HepG2 (cell line): ENCODE data around the gene UEVLD. TPM values are rescaled to one million over a fixed set of nuclear protein-coding genes. Genes with fewer than 3 reads are reported as not detected.

ENCODE experiments used
- ATF7 ChIP-seq, 2 experiments: fragments of 450-650 bp in 1 of 2; sonication (generic) in 1 of 2; formaldehyde crosslinking in 1 of 2; IDR thresholded peaks; 2 replicates each; pipeline versions ENCODE4 v1.4.0 to v1.6.1; 2016 to 2020; ENCODE audit warnings: antibody characterized with exemption in 1 of 2, mild to moderate bottlenecking in 1 of 2, missing genetic modification reagents in 1 of 2
- HNRNPL ChIP-seq: fragments of 200-400 bp; formaldehyde crosslinking; IDR thresholded peaks from 2 replicates; pipeline ENCODE4 v1.6.1; 2017; ENCODE audit warnings: mild to moderate bottlenecking, low read depth, low read length
- RBM22 ChIP-seq: fragments of 200-400 bp; formaldehyde crosslinking; optimal IDR thresholded peaks from 2 replicates; pipeline ENCODE3; 2017; ENCODE audit warnings: mild to moderate bottlenecking, low read length, moderate library complexity
- SNAPC2 ChIP-seq: sonication (generic); formaldehyde crosslinking; IDR thresholded peaks from 2 replicates; pipeline ENCODE4 v1.8.1; 2022; ENCODE audit warnings: mild to moderate bottlenecking, missing genetic modification reagents
- SSRP1 ChIP-seq: IDR thresholded peaks from 2 replicates; pipeline ENCODE4 v1.6.1; 2016; ENCODE audit warnings: control low read depth
- TAF15 ChIP-seq: fragments of 200-400 bp; formaldehyde crosslinking; IDR thresholded peaks from one replicate; pipeline ENCODE4 v1.6.1; 2018; ENCODE audit warnings: mild to moderate bottlenecking, low read depth, low read length; ENCODE audit not compliant: poor library complexity, severe bottlenecking
- TOPORS ChIP-seq: sonication (generic); formaldehyde crosslinking; IDR thresholded peaks from 2 replicates; pipeline ENCODE4 v1.8.0; 2023; ENCODE audit warnings: mild to moderate bottlenecking, missing genetic modification reagents
- ZNF549 ChIP-seq: sonication (generic); formaldehyde crosslinking; IDR thresholded peaks from 2 replicates; pipeline ENCODE4 v1.5.0; 2020; ENCODE audit warnings: missing genetic modification reagents
- ZNF652 ChIP-seq: IDR thresholded peaks from 2 replicates; pipeline ENCODE4 v1.6.1; 2016; ENCODE audit warnings: low read depth, borderline replicate concordance
- polyA plus RNA-seq, 8 experiments: library from polyadenylated mRNA; depleted of rRNA in 3 of 8; stranded (reverse) in 7 of 8; unstranded in 1 of 8; fragments of >200 nt; fragmentation: Illumina TruSeq in 4 of 8; extraction: Trizol in 4 of 8; gene quantifications; 2 replicates each; pipeline versions ENCODE4 v1.2.1 to v1.2.3, GENCODE V29; 2011 to 2016; ENCODE audit warnings: low read depth in 4 of 8, missing spikeins in 1 of 8, mixed read lengths in 1 of 8; ENCODE audit not compliant: insufficient read depth in 1 of 8
- total RNA-seq, 5 experiments: library from RNA; depleted of rRNA; stranded (reverse); fragments of >200 nt; fragmentation: Illumina TruSeq; extraction: Trizol; gene quantifications; 2 replicates each; pipeline ENCODE4 v1.2.3, GENCODE V29; 2016; ENCODE audit warnings: low read depth in 1 of 5
- TF ChIP-seq, protein P1 (sequence below), 2 experiments: sonication (generic) in 1 of 2; formaldehyde crosslinking in 1 of 2; IDR thresholded peaks; 2 replicates each; pipeline versions ENCODE4 v1.6.1 to v1.9.0; 2014 to 2022; ENCODE audit warnings: antibody characterized with exemption in 1 of 2, borderline replicate concordance in 1 of 2, inconsistent platforms in 1 of 2, low read depth in 1 of 2, missing genetic modification reagents in 1 of 2
- TF ChIP-seq, protein P2 (sequence below): sonication (generic); formaldehyde crosslinking; IDR thresholded peaks from 2 replicates; pipeline ENCODE4 v1.4.0; 2020; ENCODE audit warnings: low read depth, missing genetic modification reagents
- TF ChIP-seq, protein P3 (sequence below): sonication (generic); formaldehyde crosslinking; IDR thresholded peaks from 2 replicates; pipeline ENCODE4 v1.4.0; 2020; ENCODE audit warnings: missing genetic modification reagents

UEVLD gene
- total and polyA plus RNA-seq, 2 of the 13 experiments (the other 11 are each of a cell fraction or from before 2014, with no cell fraction given), result 5.7 to 13.7 TPM

DNA sequence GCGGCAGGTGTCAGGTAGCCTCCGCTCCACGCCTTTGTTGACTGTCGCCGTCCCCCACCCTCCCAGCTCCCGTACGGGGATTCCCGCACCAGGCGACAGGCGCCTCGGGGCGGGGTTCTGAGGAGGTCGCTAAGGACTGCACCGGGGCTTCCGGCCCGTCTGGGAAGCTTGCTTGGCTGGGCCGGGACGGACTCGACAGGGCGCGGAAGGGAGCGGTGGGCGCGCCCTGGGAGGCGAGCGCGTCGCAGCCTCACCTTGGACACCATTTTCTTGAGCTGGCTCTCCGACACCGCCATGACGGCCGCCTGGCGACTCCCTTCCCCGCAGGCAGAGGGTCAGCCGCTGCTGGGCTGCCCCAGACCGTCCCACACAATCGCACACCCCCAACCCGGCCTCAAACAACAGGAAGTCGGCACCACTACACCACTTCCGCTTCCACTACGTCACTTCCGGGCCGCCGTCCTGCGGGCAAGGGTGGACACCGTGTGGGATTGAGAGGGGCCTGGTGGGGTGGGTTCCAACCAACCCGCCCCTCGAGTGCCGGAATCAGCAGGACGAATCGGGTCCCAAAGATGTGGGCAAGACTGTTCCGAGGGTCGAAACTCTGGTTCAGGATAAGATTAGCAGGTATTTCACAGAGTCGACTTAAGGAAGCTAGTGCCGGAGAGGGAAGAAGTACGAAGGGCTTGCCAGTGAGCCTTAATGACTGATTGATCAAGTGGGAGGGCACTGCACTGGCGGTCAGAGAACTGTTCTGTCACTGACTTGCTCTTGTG lies 61.8 kb downstream of the UEVLD start, which contains the start of gene TSG101 (continued):
- TF ChIP-seq RBM22, result peak; percentile 11
- TF ChIP-seq, protein P1, sequence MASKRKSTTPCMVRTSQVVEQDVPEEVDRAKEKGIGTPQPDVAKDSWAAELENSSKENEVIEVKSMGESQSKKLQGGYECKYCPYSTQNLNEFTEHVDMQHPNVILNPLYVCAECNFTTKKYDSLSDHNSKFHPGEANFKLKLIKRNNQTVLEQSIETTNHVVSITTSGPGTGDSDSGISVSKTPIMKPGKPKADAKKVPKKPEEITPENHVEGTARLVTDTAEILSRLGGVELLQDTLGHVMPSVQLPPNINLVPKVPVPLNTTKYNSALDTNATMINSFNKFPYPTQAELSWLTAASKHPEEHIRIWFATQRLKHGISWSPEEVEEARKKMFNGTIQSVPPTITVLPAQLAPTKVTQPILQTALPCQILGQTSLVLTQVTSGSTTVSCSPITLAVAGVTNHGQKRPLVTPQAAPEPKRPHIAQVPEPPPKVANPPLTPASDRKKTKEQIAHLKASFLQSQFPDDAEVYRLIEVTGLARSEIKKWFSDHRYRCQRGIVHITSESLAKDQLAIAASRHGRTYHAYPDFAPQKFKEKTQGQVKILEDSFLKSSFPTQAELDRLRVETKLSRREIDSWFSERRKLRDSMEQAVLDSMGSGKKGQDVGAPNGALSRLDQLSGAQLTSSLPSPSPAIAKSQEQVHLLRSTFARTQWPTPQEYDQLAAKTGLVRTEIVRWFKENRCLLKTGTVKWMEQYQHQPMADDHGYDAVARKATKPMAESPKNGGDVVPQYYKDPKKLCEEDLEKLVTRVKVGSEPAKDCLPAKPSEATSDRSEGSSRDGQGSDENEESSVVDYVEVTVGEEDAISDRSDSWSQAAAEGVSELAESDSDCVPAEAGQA (IDR thresholded peaks at IDR 0.05; ENCODE audit: low read depth), result peak; percentile 77
- TF ChIP-seq, protein P1 (CRISPR knock-in tag; IDR thresholded peaks at IDR 0.05; ENCODE audit: borderline replicate concordance), result 0 out of 2 replicates have a peak, but pooled peaks have one; percentile 34
- no peak for TF ChIP-seq TOPORS (CRISPR knock-in tag)
- peak; percentile 66; the same call in 1 of the 2 replicates for TF ChIP-seq HNRNPL
- no peak for TF ChIP-seq SNAPC2 (CRISPR knock-in tag)
- no peak for TF ChIP-seq ZNF652
- no peak for TF ChIP-seq TAF15
- no peak for TF ChIP-seq ZNF549 (CRISPR knock-in tag)
- TF ChIP-seq, protein P2, sequence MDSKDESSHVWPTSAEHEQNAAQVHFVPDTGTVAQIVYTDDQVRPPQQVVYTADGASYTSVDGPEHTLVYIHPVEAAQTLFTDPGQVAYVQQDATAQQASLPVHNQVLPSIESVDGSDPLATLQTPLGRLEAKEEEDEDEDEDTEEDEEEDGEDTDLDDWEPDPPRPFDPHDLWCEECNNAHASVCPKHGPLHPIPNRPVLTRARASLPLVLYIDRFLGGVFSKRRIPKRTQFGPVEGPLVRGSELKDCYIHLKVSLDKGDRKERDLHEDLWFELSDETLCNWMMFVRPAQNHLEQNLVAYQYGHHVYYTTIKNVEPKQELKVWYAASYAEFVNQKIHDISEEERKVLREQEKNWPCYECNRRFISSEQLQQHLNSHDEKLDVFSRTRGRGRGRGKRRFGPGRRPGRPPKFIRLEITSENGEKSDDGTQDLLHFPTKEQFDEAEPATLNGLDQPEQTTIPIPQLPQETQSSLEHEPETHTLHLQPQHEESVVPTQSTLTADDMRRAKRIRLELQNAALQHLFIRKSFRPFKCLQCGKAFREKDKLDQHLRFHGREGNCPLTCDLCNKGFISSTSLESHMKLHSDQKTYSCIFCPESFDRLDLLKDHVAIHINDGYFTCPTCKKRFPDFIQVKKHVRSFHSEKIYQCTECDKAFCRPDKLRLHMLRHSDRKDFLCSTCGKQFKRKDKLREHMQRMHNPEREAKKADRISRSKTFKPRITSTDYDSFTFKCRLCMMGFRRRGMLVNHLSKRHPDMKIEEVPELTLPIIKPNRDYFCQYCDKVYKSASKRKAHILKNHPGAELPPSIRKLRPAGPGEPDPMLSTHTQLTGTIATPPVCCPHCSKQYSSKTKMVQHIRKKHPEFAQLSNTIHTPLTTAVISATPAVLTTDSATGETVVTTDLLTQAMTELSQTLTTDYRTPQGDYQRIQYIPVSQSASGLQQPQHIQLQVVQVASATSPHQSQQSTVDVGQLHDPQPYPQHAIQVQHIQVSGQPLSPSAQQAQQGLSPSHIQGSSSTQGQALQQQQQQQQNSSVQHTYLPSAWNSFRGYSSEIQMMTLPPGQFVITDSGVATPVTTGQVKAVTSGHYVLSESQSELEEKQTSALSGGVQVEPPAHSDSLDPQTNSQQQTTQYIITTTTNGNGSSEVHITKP (CRISPR knock-in tag), result peak; percentile 81
- TF ChIP-seq ATF7 (IDR thresholded peaks at IDR 0.05), result peak; percentile 14; the same call in 1 of the 2 replicates
- TF ChIP-seq ATF7 (CRISPR knock-in tag; IDR thresholded peaks at IDR 0.05), result peak; percentile 43; the same call in 1 of the 2 replicates
- TF ChIP-seq, protein P3, sequence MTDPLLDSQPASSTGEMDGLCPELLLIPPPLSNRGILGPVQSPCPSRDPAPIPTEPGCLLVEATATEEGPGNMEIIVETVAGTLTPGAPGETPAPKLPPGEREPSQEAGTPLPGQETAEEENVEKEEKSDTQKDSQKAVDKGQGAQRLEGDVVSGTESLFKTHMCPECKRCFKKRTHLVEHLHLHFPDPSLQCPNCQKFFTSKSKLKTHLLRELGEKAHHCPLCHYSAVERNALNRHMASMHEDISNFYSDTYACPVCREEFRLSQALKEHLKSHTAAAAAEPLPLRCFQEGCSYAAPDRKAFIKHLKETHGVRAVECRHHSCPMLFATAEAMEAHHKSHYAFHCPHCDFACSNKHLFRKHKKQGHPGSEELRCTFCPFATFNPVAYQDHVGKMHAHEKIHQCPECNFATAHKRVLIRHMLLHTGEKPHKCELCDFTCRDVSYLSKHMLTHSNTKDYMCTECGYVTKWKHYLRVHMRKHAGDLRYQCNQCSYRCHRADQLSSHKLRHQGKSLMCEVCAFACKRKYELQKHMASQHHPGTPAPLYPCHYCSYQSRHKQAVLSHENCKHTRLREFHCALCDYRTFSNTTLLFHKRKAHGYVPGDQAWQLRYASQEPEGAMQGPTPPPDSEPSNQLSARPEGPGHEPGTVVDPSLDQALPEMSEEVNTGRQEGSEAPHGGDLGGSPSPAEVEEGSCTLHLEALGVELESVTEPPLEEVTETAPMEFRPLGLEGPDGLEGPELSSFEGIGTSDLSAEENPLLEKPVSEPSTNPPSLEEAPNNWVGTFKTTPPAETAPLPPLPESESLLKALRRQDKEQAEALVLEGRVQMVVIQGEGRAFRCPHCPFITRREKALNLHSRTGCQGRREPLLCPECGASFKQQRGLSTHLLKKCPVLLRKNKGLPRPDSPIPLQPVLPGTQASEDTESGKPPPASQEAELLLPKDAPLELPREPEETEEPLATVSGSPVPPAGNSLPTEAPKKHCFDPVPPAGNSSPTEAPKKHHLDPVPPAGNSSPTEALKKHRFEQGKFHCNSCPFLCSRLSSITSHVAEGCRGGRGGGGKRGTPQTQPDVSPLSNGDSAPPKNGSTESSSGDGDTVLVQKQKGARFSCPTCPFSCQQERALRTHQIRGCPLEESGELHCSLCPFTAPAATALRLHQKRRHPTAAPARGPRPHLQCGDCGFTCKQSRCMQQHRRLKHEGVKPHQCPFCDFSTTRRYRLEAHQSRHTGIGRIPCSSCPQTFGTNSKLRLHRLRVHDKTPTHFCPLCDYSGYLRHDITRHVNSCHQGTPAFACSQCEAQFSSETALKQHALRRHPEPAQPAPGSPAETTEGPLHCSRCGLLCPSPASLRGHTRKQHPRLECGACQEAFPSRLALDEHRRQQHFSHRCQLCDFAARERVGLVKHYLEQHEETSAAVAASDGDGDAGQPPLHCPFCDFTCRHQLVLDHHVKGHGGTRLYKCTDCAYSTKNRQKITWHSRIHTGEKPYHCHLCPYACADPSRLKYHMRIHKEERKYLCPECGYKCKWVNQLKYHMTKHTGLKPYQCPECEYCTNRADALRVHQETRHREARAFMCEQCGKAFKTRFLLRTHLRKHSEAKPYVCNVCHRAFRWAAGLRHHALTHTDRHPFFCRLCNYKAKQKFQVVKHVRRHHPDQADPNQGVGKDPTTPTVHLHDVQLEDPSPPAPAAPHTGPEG, result peak; percentile 44; the same call in 1 of the 2 replicates
- no peak for TF ChIP-seq SSRP1
